Stimulated activated CD4-positive, alpha-beta T cell treated with anti-CD3 and anti-CD28 coated beads, Interleukin-15, amount 100 ng/mL, for 24 hours (primary cell): ENCODE measurements around the gene COX15.
"Not testable (repeated sequence)": the region's sequence is repeated elsewhere in the genome, so short reads cannot be mapped to it uniquely, and the experiment has no call there.

Source experiments
- DNase-seq: peaks from one replicate; pipeline ENCODE4 v3.0.0-alpha.2; 2020

The COX15 gene

DNA sequence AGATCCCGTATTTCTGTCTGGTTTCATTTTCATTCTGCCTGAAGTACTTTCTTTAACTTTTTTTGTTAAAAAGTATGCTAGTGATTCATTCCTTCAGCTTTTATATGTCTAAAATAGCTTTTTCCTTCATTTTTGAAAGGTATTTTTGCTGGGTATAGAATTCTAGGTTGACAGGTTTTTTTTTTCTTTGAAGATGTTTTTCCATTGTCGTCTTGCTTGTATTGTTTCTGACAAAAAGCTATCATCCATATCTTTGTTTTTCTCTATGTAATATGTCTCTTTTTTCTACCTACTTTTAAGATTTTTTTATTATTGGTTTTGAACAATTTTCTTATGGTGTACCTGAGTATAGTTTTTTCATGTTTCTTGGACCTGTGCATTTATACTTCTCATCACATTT lies 8.3 kb upstream of the COX15 start:
- no peak for DNase-seq

DNA sequence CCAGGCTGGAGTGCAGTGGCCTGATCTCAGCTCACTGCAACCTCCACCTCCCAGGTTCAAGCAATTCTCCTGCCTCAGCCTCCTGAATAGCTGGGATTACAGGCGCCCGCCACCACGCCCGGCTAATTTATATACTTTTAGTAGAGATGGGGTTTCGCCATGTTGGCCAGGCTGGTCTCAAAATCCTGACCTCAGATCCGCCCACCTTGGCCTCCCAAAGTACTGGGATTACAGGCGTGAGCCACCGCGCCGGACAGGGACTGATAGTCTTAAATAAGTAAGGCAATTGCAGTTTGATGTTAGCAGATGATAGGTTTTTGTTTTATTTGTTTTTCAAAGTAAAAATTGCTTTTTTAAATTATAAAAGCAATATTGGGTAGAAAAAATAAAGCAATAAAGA lies 2.2 kb upstream of the COX15 start:
- not testable (repeated sequence) for DNase-seq

DNA sequence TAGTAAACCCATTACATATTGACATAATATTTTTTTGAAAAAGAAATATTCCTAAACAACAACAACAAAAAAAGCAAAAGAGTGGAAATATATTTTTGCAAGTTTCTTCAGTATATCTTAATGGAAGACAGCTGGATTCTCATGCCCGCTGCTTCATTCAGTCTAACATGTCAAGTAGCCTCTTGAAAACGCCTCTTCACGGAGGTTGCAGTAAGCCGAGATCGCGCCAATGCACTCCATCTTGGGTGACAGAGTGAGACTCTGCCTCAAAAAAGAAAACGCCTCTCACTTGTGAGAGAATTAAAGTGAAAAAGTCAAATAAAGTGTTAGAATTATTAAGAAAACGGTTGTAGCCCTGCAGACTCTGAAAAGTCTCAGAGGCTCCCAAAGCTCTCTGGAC lies 1.4 kb upstream of the COX15 start:
- no peak for DNase-seq

DNA sequence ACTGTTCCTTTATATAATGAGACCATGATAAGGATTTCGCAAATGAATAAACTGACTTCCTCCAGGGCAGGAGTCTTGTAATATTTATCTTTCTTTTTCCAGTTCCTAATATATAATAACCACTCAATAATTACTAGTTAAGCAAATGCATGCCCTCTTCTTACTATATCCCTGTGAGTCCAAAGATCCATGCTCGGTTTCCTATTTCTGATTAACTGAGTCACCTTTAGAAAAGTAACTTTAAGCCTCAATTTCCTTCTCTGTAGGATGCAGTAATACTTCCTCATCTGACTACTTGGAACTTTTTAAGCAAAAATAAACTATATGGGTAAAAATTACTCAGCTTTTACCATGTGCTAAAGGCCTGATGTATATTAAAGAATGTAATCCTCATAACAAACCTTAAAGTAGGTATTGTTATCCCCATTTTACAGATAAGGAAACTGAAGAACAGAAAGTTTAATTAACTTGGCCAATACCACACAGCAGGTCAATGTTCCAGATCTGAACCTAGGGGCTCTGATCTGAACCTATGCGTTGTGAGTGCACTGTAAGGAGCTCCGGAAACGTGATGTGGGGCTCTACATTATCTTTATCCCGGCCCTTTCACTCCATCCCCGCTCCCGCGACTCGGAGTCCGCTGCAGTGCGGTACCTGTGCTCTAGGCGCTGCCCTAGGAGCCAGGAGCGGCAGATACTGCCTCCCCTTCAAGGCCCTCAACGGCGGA lies 458 bp downstream of the COX15 start:
- no peak for DNase-seq

DNA sequence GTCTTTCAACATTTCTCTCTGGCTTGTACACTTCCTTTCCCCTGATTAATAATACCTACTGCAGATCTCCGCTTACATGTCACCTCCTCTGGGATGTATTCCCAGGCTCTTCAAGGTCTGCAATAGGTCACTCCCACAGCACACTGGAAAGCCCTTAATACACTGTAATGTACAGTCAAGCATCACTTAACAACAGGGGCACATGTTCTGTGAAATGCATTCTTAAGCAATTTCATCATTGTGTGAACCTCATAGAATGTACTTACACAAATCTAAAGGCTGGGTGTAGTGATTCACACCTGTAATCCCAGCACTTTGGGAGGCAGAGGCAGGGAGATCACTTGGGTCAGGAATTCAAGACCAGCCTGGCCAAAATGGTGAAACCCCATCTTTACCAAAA lies 1.9 kb downstream of the COX15 start:
- DNase-seq, result no peak

DNA sequence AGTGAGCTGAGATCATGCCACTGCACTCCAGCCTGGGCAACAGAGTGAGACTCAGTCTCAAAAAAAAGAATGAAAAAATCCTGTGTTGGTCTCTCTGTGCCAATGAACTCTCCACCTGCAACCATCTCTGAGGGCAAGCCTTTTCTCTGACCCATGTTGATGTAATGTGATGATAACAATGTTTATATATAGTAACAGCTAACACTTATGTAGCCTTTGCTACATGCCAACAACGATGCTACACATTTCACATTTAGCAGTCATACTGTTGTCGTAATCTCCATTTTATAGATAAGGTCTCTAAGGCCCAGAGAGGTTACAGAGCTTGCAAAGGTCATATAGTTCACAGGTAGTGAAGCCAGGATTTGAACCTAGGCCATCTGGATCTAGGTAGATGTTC lies 11.5 kb downstream of the COX15 start:
- no peak for DNase-seq

DNA sequence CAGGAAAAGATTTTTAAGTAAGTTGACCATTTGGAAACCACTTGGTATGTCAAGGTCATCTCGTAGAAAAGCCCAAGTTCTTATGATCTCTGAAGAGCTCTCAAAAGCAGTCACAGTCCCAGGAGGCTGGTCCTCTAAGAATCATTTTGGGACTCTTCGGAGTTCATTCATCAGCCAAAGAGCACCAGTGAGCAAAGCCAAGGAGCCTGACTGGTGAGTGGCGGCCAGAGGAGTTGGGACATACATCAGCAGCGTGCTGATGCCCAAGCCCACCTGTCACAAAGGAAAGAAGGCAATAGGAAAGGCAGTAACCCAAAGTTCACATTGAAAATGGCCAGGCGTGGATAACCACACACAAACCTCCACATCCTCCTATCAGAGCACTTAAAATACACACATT lies 17.5 kb downstream of the COX15 start:
- no peak for DNase-seq

DNA sequence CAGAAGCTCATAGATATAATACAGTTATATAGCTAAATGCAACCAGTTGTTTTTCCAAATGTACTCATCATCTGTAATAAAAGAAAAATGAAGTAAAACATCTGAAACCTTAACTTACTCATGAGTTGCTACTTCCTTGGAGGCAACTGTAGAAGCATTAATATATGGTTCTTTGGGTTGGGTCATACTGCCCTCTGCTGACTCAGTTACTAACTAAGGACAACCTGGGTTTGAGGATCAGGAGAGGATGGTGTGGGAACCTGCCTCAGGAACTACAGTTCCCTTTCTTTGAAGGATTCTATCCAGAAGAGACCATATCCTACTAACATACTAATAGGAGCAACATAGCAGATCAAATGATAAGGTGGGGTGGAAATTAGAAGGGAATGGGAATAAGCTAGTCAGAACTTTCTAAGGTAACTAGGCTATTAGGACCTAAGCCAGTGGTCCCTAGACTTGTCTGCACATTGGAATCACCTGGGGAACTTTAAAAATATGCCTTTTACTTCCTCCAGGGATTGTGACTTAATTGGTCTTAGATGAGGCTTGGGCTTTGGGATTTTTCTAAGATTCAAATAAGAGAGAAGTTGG lies 20.7 kb downstream of the COX15 start:
- DNase-seq, result peak; percentile 30

DNA sequence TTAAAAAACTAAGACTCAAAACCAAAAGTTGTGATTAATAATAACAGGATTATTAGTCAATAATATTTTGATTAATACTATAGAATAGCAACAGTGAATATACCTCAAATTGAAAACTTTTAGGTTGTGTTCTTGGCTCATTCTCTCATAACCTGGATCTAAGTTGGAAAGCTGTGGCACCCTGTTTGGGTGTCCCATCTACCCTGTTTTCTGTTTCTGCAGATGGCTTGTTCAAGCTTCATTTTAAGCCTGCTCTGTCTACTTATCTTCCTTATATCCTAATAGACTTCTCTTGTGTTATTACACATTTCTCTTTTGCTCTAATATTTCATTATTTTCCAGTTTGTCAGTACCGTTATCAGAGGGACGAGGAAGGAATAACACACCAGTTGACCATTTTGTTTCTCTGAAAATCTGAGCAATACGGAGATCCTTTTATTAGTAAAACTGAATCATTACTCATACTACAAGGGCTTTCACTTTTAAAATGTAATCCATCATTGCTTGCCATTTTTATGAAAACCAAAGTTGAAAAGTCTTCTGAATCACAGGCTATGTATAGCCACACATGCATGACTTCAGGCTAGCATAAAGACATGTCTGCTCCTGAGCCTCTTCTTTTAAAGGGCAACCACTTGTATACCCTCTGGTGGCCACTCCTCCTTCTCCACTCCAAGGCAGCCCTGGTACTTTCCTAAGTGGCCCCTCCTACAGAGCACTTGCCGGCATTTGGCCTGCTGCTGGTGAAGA lies 22.3 kb downstream of the COX15 start:
- no peak for DNase-seq

DNA sequence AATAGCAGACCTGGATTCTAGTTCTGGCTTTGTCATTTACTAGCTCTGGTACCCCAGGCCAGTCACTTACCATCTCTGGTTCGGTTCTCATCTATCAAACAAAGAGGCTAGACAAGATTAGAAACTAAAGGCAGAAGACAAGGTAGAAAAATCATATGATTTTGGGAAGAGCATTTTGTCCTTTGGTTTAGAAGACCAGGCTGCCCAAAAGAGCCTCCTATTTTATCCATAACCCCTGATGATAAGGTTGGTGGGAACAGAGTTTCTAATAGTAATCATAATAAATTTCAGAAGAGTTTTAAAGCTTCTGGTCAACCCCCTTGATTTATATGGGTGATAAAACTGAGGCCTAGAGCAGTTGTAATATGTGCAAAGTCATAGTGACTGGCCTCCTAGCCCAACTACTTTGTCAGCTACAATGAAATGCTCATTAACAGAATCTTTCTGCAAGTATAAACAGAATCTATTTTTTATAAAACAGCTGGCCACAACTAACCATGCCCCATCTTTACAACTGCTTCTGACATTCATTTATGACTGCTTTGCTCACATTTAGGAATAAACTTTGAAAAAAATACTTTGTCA lies 23.4 kb downstream of the COX15 start:
- no peak for DNase-seq

DNA sequence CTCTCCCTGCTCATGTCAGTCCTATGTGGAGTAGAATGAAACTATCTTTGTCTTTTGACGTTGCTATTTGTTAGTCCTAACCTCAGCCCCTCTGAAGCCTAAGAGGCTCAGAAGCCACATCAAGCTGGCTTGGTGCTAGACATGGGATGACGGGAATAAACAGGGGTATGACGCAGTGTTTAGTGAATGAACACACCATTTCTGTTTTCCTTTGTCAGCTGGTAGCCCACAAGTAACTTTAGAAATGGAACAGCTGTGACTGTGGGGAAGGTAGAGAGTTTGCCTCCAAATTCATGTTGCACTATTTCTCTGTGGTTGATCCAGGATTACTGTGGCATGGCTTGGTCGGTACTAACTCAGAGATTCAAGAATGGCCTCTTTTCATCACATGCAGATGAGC lies 31.3 kb downstream of the COX15 start:
- no peak for DNase-seq

DNA sequence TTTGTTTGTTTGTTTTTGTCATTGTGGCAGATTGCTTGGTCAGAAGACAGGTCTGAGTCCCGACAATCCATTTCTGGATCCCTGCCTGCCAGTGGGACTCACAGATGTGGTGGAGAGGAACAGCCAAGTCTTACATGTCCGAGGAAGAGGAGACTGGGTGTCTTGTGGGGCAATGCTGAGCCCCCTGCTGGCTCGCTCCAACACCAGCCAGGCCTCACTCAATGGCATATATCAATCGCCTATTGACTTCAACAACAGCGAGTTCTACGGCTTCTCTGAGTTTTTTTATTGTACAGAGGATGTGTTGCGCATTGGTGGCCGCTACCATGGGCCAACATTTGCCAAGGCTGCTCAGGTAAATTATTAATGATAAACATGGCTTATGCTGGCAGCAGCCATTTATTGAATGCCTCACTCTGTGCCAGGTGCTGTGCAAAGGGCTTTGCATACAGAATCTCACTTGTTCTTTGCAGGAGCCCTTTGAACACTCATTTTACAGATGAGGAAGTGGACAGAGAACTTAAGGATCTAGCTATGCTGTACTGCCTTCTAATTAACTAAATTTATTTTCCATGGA lies 33.3 kb downstream of the COX15 start:
- DNase-seq, result no peak

DNA sequence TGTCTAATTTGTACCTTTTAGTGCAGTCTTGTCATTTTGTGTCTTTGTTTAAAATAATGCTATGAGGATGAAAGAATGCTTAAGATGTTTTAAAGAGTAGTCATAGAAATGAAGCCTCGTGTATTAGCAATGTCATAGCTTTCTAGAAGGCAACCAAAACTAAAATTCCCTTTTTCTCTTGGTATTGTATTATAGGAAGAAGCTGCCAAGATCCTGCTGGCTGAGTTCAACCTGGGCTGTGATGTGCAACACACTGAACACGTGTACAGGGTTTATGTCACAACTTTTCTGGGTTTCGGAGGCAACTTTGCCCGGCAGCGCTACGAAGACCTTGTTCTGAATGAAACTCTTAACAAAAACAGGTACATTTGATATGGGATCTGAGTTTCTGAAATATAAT lies 36.2 kb downstream of the COX15 start:
- DNase-seq, result no peak

DNA sequence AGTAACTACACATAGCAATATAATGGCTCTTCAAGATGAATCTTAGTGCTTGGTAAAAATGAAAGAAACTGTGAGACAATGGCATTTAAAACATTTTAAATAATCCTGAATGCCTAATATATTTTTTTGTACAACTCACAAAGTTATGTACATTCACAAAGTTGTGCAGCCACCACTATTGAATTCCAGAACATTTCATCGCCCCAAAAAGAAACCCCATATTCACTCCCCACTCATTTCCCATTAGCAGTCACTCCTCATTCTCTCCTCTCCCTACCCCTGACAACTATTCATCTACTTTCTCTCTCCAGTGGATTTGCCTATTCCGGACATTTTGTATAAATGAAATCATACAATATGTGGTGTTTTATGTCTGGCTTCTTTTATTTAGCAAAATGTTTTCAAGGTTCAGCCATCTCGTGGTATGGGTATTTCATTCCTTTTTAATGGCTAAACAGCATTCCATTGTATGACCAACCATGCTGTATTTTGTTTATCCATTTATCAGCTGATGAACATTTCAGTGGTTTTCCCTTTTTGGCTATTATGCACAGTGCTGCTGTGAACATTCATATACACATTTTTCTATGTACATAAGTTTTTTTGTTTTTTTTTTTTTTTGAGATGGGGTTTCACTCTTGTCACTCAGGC lies 37.9 kb downstream of the COX15 start:
- DNase-seq, result no peak

DNA sequence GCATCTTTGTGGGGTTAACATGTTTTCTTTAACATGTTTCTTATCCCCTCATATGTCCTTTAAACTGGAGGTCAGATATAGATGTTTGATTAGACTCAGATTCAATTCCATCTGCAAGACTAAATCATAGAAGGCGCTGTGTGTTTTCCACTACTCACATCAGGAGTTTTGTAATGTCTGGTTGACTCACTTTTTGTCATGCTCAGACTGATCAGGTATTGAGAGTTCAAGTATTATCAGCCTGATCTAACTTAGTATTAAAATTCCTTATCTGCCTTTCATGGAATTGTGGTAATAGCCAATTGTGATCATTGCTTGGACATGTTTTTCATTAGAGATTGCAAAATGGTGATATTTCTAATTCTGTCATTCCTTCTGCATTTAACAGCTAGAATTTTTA lies 42.5 kb downstream of the COX15 start:
- DNase-seq, result no peak

DNA sequence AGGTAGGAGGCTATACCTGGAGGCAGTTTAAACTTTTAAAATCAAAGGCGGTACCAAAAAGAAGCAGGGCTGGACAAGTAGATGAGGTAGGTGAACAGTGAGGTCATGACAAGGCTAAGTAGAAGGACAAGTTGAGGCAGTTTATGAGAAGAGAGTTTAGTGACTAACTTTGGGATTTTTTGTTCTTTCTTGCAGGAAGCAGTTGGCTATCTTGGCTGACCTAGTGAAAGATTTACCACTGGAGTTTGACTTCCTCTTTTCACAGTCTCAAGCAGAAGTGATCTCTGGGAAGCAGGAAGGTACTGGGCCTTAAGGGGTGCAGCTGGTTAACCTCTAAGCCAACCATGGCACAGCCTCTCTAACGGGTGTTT lies 46.3 kb downstream of the COX15 start:
- no peak for DNase-seq

DNA sequence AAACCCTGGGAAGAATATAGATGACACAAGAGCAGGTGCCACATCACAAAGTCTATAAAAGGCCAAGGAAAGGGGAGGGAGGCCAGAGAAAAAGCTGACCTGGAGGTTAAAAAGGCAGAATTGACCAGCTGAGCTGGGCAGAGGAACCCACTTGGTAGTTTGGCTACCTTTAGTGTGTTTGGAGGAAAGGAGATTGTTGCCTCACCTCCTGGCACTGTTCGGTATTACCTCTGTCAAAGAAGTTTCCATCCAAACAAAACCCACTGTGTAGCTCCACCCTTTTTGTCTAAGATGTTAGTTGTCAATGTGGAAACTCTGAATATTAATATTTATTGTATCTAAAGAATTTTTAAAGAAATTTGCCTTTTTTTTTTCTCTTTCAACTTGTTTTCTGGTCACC lies 49.2 kb downstream of the COX15 start:
- DNase-seq, result no peak
